ENCODE results near the gene NELL2. TPM values are rescaled to one million over a fixed set of nuclear protein-coding genes. Genes with fewer than 3 reads are reported as not detected.

NELL2 gene
- total and polyA plus RNA-seq, 7 donors = 0.17 to 1.8 (median 0.30) TPM; not detected in 3

DNA sequence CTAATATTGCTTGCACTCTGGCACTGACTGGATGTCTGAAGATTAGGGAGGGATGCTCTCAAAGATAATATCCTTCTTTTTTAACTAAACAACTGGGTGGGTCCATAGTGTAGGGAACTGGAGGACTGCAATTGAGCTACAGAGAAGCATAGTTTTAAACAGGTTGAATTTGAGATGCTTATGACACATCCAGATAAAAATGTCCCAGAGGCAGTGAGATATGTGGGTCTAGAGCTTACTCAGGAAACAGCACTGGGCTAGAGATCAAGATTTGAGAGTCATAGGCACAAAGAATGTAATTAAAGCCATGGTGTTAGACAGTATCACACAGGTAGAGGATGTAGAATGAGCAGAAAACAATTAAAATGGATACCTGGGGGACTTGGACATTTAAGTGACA is 198.4 kb downstream of the NELL2 start:
- H3K9me3 ChIP-seq = no peaks in the 10 kb centered on the region
- no peaks in the 10 kb centered on the region for H3K4me1 ChIP-seq
- intact Hi-C loops (cut with DNase I) = no loop called here
- no peak overlapping the region for H3K27ac ChIP-seq
- no peaks in the 10 kb centered on the region for H3K27me3 ChIP-seq (ENCODE audit: insufficient read depth in 3 of 3, low read length in 2 of 3)
- DNase-seq (no peak), ATAC-seq (no peak)
- TF ChIP-seq, protein P1, sequence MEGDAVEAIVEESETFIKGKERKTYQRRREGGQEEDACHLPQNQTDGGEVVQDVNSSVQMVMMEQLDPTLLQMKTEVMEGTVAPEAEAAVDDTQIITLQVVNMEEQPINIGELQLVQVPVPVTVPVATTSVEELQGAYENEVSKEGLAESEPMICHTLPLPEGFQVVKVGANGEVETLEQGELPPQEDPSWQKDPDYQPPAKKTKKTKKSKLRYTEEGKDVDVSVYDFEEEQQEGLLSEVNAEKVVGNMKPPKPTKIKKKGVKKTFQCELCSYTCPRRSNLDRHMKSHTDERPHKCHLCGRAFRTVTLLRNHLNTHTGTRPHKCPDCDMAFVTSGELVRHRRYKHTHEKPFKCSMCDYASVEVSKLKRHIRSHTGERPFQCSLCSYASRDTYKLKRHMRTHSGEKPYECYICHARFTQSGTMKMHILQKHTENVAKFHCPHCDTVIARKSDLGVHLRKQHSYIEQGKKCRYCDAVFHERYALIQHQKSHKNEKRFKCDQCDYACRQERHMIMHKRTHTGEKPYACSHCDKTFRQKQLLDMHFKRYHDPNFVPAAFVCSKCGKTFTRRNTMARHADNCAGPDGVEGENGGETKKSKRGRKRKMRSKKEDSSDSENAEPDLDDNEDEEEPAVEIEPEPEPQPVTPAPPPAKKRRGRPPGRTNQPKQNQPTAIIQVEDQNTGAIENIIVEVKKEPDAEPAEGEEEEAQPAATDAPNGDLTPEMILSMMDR (IDR thresholded peaks at IDR 0.05) = no peak
- no peak overlapping the region for H3K4me3 ChIP-seq
- H3K36me3 ChIP-seq (ENCODE audit: insufficient read depth in 1 of 2, low read depth in 1 of 2) = no peaks in the 10 kb centered on the region

DNA sequence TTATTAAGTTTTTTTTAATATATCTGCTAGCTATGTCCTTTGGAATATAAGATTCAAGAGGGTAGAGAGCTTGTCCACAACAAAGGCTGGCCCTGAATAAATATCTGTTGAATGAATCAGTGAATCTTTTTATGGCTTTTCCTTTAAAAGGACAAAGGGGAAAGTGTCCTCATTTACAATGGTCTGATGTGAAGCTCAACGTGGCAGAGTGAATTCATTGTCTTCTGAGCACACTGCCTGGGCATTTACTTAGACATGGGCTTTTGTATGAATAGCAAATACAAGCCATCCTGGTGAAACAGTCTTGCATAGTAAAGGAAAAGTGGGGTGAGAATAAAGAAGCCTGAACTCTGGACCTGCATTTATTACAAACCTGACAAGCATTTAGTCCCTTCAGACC is 201.2 kb downstream of the NELL2 start:
- 8 to 18% (median 12%) methylated on average over 1 of the region's 1 CpG for WGBS, 3 donors
- DNase-seq (no peak), ATAC-seq (no peak)
- no peaks in the 10 kb centered on the region for H3K9me3 ChIP-seq
- H3K36me3 ChIP-seq (ENCODE audit: insufficient read depth in 1 of 2, low read depth in 1 of 2) = no peaks in the 10 kb centered on the region
- intact Hi-C loops (cut with DNase I) = no loop called here
- H3K27me3 ChIP-seq (ENCODE audit: insufficient read depth in 3 of 3, low read length in 2 of 3) = no peaks in the 10 kb centered on the region
- TF ChIP-seq, protein P1 (IDR thresholded peaks at IDR 0.05) = no peak
- no peaks in the 10 kb centered on the region for H3K4me1 ChIP-seq
- H3K27ac ChIP-seq = no peak overlapping the region
- no peak overlapping the region for H3K4me3 ChIP-seq

DNA sequence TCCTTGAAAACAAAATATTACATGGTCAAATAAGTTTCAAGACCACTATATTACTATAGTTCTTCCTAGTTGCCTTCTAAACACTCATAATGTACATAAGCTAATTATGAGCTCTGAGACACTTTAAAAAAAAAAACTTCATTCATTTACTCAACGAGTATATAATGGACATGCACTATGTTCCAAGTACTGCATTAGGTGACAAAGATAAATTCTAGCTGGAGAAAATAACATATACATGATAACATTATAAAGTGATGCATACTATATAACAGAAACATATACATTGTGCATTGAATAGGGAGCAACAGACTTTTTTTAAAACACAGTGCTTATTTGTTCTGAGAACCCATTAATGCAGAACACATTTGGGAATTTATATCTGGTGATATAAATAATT is 202.3 kb downstream of the NELL2 start:
- H3K9me3 ChIP-seq = no peaks in the 10 kb centered on the region
- no peak overlapping the region for H3K4me3 ChIP-seq
- TF ChIP-seq, protein P1 (IDR thresholded peaks at IDR 0.05) = no peak
- DNase-seq = no peak
- WGBS, 3 donors = 67 to 84% (median 74%) methylated on average over 1 of the region's 1 CpG
- H3K4me1 ChIP-seq = no peaks in the 10 kb centered on the region
- intact Hi-C loops (cut with DNase I) = no loop called here
- H3K27me3 ChIP-seq (ENCODE audit: insufficient read depth in 3 of 3, low read length in 2 of 3) = no peaks in the 10 kb centered on the region
- no peak for ATAC-seq
- no peak overlapping the region for H3K27ac ChIP-seq
- no peaks in the 10 kb centered on the region for H3K36me3 ChIP-seq (ENCODE audit: insufficient read depth in 1 of 2, low read depth in 1 of 2)

DNA sequence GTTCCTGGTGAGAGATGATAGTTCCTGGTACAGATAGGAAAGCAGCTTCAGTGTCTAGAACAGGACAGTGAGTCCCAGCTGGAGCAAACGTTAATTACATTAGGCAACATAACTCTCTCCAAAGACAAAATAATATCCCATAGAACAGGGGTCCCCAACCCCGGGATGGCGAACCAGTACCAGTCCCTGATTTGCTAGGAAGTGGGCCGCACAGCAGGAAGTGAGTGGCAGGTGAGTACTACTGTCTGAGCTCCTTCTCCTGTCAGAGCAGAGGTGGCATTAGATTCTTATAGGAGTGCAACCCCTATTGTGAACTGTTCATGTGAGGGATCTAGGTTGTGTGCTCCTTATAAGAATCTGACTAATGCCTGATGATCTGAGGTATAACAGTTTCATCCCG is 204.1 kb downstream of the NELL2 start:
- Histone ChIP-seq H3K9me3 (no peaks in the 10 kb centered on the region), H3K4me3 (no peak overlapping the region), H3K27ac (no peak overlapping the region), H3K36me3 (ENCODE audit: insufficient read depth in 1 of 2, low read depth in 1 of 2) (no peaks in the 10 kb centered on the region), H3K4me1 (no peaks in the 10 kb centered on the region), H3K27me3 (ENCODE audit: insufficient read depth in 3 of 3, low read length in 2 of 3) (no peaks in the 10 kb centered on the region)
- 88 to 91% (median 88%) methylated on average over 5 of the region's 5 CpGs for WGBS, 3 donors
- TF ChIP-seq, protein P1 (IDR thresholded peaks at IDR 0.05) = no peak
- intact Hi-C loops (cut with DNase I) = no loop called here
- DNase-seq = no peak
- no peak for ATAC-seq

DNA sequence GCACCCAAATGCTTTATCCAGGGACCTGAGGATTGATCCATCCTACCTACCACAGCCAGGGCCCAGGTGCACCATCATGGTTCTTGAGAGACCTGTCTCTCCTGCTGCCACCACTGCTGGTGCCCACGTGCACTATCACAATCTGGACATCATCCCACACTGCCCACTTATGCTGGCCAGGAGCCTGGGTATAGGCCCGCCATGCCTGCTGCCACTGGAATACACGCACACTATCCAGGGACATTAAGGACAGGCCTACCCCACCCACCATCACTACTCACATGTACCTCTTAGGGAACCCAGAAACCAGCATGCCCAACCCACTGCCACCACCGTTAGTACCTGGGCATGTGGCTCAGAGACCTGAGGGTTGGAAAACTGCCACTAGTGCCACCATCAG is 207.7 kb downstream of the NELL2 start:
- TF ChIP-seq, protein P1 (IDR thresholded peaks at IDR 0.05) = no peak
- Histone ChIP-seq H3K9me3 (no peaks in the 10 kb centered on the region), H3K4me3 (no peak overlapping the region), H3K27ac (no peak overlapping the region), H3K27me3 (ENCODE audit: insufficient read depth in 3 of 3, low read length in 2 of 3) (no peaks in the 10 kb centered on the region), H3K4me1 (no peaks in the 10 kb centered on the region), H3K36me3 (ENCODE audit: insufficient read depth in 1 of 2, low read depth in 1 of 2) (no peaks in the 10 kb centered on the region)
- DNase-seq = no peak
- ATAC-seq = no peak
- intact Hi-C loops (cut with DNase I) = no loop called here
- WGBS, 3 donors = 85 to 93% (median 85%) methylated on average over 4 of the region's 4 CpGs
